ENCODE data around the gene SLC2A1. TPM values are rescaled to one million over a fixed set of nuclear protein-coding genes. Genes with fewer than 3 reads are reported as not detected.

SLC2A1 gene
- total RNA-seq, 1 experiment from 2014 or later, result 327 TPM

DNA sequence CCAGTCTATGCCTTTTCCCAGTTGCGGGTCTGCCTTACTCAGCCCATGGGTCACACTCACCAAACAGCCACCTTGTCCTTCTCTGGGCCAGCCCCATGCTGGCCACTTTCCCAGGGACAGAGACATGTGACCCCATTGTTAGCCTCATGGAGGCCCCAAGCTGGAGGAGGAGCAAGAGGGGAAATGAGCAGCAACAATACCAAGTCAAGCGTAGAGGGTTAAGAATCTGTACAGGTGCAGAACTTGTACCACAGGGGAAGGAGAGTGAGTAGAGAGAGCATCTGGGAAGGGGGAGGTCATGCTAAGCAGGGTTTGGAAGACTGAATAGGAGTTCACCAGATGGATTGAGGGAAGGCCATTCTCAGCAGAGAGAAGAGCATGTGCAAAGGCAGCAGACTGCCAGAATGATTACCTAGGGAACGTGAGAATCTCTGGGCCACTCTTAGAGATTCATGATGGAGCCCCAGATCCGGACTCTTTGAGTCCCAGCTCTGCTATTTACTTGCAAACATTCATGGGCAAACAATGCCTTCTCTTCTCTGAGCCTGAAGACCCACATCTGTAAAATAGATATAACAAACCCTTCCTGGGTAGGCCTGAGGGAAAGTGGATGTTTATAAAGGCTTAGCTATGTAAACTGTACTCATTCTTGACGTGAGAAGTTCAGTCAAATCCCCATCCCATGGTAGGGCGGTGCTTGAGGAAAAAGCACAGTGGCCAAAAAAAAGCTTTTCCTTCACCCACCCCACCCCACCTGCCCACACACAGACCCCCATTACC, 2.8 kb upstream of the SLC2A1 start:
- peak in 1 of 2 experiments; percentile 58 for DNase-seq
- no peak overlapping the region for H3K4me3 ChIP-seq
- peaks cover 69% of the 10 kb centered on the region for H3K4me1 ChIP-seq (replicated peaks; ENCODE audit: insufficient read depth)
- no peaks in the 10 kb centered on the region for H3K9me3 ChIP-seq (ENCODE audit: insufficient read depth, low read depth)
- intact Hi-C loops (cut with micrococcal nuclease; ENCODE audit: unreplicated experiment), result loop anchor here (1.0 kb wide), 1 partner anchor 20 kb away; no protein-coding TSS in a partner anchor
- H2AFZ ChIP-seq, result no peak overlapping the region
- H3F3A ChIP-seq (ENCODE audit: insufficient read depth, low read depth), result peaks cover 37% of the 10 kb centered on the region
- H3K36me3 ChIP-seq (ENCODE audit: low read depth), result no peaks in the 10 kb centered on the region
- no peaks in the 10 kb centered on the region for H4K20me1 ChIP-seq (ENCODE audit: insufficient read depth)
- H3K27me3 ChIP-seq (ENCODE audit: insufficient read depth, low read depth), result no peaks in the 10 kb centered on the region
- no peak overlapping the region for H3K27ac ChIP-seq
- ChIA-PET CTCF (interaction anchor here (0.5 to 0.7 kb wide), 4 partner anchors 9 to 1007 kb away, joined by 4 to 5 read pairs (median 4); no protein-coding TSS in a partner anchor), POLR2A (ENCODE audit: unreplicated experiment) (interaction anchor here (0.5 to 0.9 kb wide), 5 partner anchors 18 to 406 kb away, joined by 3 to 5 read pairs (median 4); partner anchors contain the start of genes C1orf50 and ELOVL1)
- no peaks in the 10 kb centered on the region for H3K9me2 ChIP-seq (ENCODE audit: insufficient read depth)
- BruUV-seq (replicated peaks), result no TSS peak
- 0 out of 2 replicates have a peak overlapping the region, but pooled peaks have one; percentile 10 for H3K4me2 ChIP-seq
- peaks cover 26% of the 10 kb centered on the region for H3K79me2 ChIP-seq (ENCODE audit: low read depth)
- TF ChIP-seq, protein P1, sequence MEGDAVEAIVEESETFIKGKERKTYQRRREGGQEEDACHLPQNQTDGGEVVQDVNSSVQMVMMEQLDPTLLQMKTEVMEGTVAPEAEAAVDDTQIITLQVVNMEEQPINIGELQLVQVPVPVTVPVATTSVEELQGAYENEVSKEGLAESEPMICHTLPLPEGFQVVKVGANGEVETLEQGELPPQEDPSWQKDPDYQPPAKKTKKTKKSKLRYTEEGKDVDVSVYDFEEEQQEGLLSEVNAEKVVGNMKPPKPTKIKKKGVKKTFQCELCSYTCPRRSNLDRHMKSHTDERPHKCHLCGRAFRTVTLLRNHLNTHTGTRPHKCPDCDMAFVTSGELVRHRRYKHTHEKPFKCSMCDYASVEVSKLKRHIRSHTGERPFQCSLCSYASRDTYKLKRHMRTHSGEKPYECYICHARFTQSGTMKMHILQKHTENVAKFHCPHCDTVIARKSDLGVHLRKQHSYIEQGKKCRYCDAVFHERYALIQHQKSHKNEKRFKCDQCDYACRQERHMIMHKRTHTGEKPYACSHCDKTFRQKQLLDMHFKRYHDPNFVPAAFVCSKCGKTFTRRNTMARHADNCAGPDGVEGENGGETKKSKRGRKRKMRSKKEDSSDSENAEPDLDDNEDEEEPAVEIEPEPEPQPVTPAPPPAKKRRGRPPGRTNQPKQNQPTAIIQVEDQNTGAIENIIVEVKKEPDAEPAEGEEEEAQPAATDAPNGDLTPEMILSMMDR (conservative IDR thresholded peaks at IDR 0.05), result no peak
- no peak for TF ChIP-seq EZH2 (IDR thresholded peaks at IDR 0.05; ENCODE audit: low read depth)

DNA sequence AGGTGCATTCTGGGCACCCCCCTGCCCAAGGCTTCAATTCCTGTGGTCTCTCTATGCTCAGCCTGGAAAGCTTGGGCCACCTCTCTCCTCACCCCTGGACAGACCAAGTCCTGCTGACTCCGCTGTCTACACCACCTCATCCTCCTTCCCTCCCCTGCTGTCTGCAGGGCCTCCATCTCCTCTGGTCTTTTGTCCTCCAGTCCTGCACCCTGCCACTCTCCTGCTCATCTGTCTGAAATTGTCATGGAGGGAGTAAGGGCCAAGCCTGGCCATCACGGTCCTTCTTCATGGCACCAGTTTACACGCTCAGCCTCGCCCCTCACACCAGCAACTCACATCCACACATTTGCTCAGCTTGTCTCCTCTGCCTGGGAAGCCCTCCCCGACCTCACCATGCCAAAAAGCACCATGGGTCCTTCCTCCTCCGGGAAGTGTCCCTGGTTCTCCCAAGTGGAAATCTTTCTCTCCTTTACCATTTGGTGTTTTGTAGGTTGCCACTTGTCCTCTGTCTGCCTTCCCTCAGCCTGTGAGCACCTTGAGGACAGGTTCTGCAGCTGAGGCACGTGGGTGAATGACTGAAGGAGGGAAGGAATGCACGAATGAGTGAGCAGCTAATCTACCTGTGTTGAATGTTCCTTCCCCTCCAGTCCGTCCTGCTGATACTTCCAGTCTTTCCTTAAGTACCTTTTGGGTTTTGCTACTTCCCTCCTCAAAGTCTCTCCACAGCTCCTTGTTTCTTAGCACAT, 2.1 kb upstream of the SLC2A1 start:
- Histone ChIP-seq H3K36me3 (ENCODE audit: low read depth) (no peaks in the 10 kb centered on the region), H4K20me1 (ENCODE audit: insufficient read depth) (no peaks in the 10 kb centered on the region), H3K27me3 (ENCODE audit: insufficient read depth, low read depth) (no peaks in the 10 kb centered on the region), H3K9me2 (ENCODE audit: insufficient read depth) (no peaks in the 10 kb centered on the region), H3K4me1 (replicated peaks; ENCODE audit: insufficient read depth) (peaks cover 69% of the 10 kb centered on the region), H2AFZ (no peak overlapping the region), H3K4me2 (no peak overlapping the region), H3K9me3 (ENCODE audit: insufficient read depth, low read depth) (no peaks in the 10 kb centered on the region), H3F3A (ENCODE audit: insufficient read depth, low read depth) (peaks cover 29% of the 10 kb centered on the region), H3K27ac (no peak overlapping the region), H3K4me3 (no peak overlapping the region), H3K79me2 (ENCODE audit: low read depth) (peaks cover 34% of the 10 kb centered on the region)
- intact Hi-C loops (cut with micrococcal nuclease; ENCODE audit: unreplicated experiment), result no loop called here
- no peak for DNase-seq
- no peak for TF ChIP-seq EZH2 (IDR thresholded peaks at IDR 0.05; ENCODE audit: low read depth)
- TF ChIP-seq, protein P1 (conservative IDR thresholded peaks at IDR 0.05), result no peak
- POLR2A ChIA-PET (ENCODE audit: unreplicated experiment), result interaction anchor here (0.5 to 0.9 kb wide), 4 partner anchors 17 to 194 kb away, joined by 3 to 5 read pairs (median 4); partner anchors contain the start of gene C1orf50
- no TSS peak for BruUV-seq (replicated peaks)
- CTCF ChIA-PET, result interaction anchor here (0.5 to 0.7 kb wide), 2 partner anchors 10 to 38 kb away, joined by 5 read pairs; no protein-coding TSS in a partner anchor

DNA sequence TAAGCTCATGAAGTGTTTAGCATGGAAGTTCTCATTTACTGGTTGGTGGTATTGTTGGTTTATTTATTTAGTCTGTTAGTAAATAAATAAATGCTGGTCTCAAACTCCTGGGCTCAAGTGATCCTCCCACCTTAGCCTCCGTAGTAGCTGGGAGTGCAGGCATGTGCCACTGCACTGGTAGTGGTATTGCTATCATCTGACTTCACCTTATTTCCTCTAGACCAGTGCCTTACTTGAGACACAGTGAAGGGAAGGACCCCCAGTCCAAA, 1.4 kb upstream of the SLC2A1 start:
- ChIA-PET POLR2A (ENCODE audit: unreplicated experiment) (no interaction called here), CTCF (interaction anchor here (1.4 kb wide), 1 partner anchor 114 kb away, joined by 3 read pairs; no protein-coding TSS in a partner anchor)
- H3K4me2 ChIP-seq, result no peak overlapping the region
- H3K27me3 ChIP-seq (ENCODE audit: insufficient read depth, low read depth), result no peaks in the 10 kb centered on the region
- no peaks in the 10 kb centered on the region for H3K9me2 ChIP-seq (ENCODE audit: insufficient read depth)
- H3K36me3 ChIP-seq (ENCODE audit: low read depth), result no peaks in the 10 kb centered on the region
- peaks cover 27% of the 10 kb centered on the region for H3F3A ChIP-seq (ENCODE audit: insufficient read depth, low read depth)
- H3K79me2 ChIP-seq (ENCODE audit: low read depth), result peaks cover 40% of the 10 kb centered on the region
- H3K27ac ChIP-seq, result no peak overlapping the region
- TF ChIP-seq, protein P1 (conservative IDR thresholded peaks at IDR 0.05), result no peak
- no peak for TF ChIP-seq EZH2 (IDR thresholded peaks at IDR 0.05; ENCODE audit: low read depth)
- no peaks in the 10 kb centered on the region for H4K20me1 ChIP-seq (ENCODE audit: insufficient read depth)
- intact Hi-C loops (cut with micrococcal nuclease; ENCODE audit: unreplicated experiment), result no loop called here
- no peak overlapping the region for H2AFZ ChIP-seq
- no peak for DNase-seq
- H3K4me1 ChIP-seq (replicated peaks; ENCODE audit: insufficient read depth), result peaks cover 69% of the 10 kb centered on the region
- H3K4me3 ChIP-seq, result no peak overlapping the region
- no TSS peak for BruUV-seq (replicated peaks)
- no peaks in the 10 kb centered on the region for H3K9me3 ChIP-seq (ENCODE audit: insufficient read depth, low read depth)

Data from PC-9 (cell line).